GM18505 (cell line): ENCODE data around the gene TNFRSF13B.
"Not testable (repeated sequence)": the region's sequence is repeated elsewhere in the genome, so short reads cannot be mapped to it uniquely, and the experiment has no call there.

Experiments
- ATAC-seq: cut with Tn5 transposase; IDR thresholded peaks from one replicate; pipeline ENCODE4 v1.9.1; 2021; ENCODE audit not compliant: unreplicated experiment
- POLR2A ChIP-seq: IDR thresholded peaks from 4 replicates; pipeline ENCODE4 v1.6.1; 2011; ENCODE audit warnings: borderline replicate concordance; ENCODE audit not compliant: insufficient read depth, insufficient read length; ENCODE audit errors: extremely low read depth

TNFRSF13B gene

DNA sequence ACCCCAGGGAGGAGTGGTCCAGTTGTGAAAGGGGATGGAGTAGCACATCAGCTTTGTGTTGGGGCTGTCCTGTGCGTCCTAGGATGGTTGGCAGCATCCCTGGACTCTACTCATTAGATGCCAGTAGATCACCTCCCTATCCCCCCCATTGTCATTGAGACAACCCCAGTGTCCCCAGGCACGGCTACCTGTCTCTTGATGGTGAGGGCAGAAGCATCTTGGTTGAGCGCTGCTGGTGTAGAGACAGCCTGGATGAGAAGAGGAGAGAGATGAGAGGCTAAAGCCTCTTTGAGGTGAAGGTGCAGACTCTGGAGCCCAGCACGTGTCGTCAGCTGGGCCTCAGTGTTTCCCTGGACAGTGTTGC, 55.4 kb downstream of the TNFRSF13B start:
- no peak for TF ChIP-seq POLR2A
- no peak for ATAC-seq

DNA sequence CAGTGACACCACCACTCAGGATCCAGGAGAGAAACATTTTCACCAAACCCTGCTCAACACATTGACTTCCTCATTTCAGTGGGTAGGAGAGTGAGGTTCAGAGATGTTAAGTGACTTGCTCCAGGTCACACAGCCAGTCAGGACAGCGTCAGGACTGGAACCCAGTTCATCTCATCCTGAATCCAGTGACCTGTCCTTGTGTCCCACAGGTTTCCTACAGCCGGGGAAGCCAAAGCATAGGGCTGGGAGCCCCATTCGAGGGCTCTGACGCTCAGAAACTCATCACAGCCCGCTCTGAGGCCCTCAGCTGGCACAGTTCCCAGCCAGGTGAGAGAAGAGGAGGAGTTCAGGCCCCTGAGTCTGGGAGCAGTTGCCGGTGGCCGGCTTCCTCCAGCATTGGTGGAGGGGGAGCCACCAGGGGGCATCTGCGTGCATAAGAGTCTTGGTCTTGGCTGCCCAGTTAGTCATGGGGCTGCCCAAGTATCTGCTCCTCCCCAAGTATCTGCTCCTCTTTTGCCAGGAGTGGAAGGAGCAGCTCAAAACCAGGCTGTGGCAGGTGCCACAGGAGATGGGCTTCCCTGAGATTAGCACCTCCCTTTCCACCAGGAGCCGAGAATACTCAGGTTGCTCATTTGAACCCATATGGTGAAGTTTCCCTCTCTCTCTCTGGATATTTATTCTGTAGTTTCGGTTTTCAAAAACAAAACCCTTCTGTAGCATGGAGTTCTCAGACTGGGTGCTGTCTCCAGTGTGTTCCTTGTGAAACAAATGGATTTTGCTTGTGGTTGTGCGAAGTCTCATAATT, 56.0 kb downstream of the TNFRSF13B start:
- TF ChIP-seq POLR2A = no peak
- no peak for ATAC-seq

DNA sequence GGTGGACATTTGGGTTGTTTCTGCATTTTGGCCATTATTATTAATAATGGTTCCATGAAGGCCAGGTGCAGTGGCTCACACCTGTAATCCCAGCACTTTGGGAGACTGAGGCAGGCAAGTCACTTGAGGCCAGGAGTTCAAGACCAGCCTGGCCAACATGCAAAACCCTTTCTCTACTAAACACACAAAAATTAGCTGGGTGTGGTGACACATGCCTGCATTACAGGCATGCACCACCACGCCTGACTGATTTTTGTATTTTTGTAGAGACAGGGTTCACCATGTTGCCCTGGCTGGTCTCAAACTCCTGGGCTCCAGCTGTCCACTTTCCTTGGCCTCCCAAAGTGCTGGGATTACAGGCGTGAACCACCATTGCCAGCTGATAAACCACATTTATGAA, 58.5 kb downstream of the TNFRSF13B start:
- ATAC-seq = no peak
- TF ChIP-seq POLR2A = no peak

DNA sequence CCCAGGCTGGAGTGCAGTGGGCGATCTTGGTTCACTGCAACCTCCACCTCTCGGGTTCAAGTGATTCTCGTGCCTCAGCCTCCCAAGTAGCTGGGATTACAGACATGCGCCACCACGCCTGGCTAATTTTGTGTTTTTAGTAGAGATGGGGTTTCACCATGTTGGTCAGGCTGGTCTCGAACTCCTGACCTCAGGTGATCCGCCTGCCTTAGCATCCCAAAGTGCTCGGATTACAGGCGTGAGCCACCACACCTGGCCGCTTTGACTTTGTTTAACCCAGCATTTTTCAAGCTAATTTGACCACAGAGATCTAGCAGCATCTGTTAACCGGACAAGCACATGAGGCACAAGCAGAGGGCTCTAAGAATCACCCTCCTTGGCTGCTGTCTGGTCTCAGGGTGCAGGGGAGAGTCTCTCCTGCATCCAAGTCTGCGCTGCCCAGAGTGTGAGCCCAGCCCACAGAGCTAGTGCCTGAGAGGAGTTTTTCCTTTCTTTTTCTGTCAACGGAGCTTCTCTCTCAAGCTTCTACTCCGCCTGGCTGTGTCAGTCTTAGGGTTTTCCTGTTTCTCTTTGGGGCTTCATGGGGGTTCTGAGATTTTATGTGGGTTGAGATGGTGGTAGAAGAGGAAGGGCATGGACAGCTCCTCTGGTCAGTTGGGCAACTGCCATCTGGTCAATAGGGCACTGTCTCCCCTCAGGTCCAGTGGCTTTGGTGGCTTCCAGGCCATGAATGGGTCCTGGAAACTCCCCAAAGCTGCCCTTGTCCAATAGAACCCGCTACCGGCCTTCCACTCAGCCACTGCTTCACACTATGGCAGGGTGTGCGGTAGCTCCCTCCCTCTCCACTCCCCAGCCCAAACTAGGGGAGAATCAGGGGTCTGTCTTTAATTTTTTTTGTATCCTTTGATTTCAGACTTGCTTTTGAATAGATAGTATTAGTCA, 59.6 kb downstream of the TNFRSF13B start:
- no peak for ATAC-seq
- TF ChIP-seq POLR2A = no peak

DNA sequence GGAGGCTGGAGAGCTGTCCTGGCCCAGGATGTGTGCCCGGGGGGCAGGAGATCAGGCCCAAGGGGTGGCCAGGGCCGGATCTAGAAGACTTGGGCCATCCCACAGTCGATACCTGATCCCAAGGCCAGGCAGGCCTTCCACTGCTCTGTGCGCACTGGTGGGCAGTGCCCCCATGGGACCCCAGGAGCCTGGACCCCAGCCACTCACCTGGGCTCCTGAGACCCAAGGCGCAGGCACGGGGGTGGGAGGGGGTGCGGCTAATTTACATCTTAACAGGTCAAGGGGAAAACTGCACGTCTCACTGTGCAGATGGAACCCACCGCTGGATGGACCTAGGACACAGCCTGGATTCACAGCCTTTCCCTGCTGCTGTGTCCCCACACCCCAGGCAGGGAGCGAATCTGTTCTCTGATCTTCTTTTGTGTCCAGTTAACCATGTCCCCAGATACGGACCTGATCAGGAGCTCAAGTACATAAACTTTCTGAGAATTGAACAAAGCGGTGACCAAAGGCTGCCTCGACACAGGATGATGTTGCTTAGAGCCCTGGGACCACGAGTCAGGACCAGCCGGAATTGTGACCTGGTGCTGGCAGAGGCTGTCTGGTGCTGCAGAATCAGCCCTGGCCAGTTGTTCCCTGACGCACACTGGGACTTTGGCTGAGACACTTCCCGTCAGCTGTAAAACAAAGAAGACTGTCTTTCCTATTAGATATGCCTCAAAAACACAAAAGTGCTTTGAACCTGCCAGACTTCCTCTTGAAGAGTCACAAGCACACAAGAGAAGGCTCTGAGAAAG, 60.6 kb downstream of the TNFRSF13B start:
- no peak for ATAC-seq
- no peak for TF ChIP-seq POLR2A

DNA sequence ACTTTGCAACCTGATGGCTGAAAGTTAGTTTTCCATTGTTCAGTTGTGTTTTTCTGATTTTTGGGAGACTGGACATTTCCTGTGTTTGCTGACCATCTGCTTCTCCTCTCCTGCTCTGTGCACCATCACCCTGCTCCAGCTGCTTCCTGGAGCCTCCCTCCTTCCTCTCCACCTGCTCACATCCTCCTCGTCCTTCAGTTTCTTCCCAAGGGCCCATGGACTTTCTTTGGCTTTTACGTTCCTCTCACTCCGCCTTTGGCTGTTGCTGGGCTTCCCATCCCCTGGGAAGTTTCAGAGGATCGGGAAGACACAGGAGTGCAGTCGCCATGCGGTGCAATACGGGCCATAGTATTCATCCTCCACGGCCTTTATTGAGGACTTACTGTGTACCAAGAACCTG, 61.6 kb downstream of the TNFRSF13B start:
- no peak for TF ChIP-seq POLR2A
- no peak for ATAC-seq

DNA sequence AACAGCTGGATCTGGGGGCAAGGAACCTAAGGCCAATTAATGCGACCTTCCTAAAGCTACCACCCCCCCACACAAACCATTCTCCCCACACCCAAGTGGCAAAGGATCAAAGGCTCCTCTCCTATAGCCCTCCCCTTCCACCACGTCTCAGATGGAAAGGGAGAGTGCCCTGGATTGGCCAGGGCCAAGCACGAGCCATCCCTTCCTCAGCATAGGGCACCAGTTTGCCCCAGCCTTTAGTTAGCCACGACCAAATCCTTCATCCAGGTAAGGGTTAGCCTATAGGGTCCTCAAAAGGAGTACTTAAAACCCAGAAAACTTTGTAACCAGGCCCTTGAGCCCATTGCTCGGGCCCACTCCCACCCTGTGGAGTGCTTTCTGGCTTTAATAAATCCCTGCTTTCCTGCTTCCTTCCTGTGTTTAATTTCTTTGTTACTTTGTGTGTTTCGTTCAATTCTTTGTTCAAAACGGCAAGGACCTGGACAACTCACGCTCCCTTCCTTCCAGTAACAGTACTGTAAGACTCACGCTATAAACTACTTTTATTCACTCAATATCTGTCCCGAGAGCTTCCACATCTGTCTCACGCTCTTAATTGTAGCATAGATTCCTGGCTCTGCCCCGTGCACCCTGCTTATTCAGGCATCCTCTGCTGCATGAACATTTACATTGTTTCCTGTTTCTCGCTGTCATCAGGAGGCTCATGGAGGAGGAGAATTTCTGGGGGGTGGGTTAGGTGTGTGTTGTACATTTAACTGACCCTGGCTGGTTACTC, 62.3 kb downstream of the TNFRSF13B start:
- no peak for TF ChIP-seq POLR2A
- ATAC-seq = no peak

DNA sequence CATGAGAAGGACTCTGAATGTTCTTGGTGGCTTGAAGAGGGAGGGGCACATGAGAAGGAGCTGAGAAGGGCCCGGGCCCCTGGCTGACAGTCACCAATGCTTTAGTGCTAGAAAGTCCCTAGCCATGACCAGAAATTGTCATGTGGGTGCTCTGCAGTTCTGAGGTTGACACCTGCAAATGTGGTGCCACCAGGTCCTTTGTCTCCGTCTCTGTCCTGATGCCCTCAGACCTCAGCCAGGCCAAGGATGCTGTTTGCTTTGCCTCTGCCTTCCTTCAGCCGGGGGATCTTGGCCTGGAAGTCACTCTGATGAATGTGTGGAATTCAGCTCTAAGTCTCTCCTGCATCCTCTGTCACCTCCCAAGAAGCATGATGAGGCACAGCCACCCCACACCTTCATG, 63.6 kb downstream of the TNFRSF13B start:
- ATAC-seq = no peak
- no peak for TF ChIP-seq POLR2A

DNA sequence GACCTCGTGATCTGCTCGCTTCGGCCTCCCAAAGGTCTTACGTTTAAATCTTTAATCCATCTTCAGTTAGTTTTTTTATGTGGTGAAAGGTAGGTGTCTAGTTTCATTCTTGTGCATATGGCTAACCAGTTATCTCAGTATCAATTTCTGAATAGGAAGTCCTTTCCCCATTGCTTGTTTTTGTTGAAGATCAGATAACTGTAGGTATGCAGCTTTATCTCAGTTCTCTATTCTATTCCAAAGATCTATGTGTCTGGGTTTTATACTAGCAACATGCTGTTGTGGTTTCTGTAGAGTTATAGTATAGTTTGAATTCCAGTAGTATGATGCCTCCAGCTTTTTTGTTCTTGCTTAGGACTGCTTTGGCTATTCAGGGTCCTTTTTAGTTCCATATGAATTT, 65.2 kb downstream of the TNFRSF13B start:
- TF ChIP-seq POLR2A = no peak
- no peak for ATAC-seq

DNA sequence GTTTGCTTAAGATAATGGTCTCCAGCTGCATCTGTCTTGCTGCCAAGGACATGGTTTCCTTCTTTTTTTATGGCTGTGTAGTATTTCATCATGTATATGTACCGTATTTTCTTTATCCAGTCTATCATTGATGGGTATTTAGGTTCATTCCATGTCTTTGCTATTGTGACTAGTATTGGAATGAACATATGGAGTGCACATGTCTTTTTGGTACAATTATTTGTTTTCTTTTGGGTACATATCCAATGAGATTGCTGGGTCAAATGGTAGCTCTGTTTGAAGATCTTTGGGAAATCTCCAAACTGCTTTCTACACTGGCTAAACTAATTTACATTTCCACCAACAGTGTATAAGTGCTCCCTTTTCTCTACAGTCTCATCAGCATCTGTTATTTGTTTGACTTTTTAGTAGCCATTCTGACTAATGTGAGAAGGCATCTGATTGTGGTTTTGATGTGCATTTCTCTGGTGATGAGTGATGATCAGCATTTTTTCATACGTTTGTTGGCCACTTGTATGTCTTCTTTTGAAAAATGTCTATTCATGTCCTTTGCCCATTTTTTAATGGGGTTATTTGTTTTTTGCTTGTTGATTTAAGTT, 66.2 kb downstream of the TNFRSF13B start:
- ATAC-seq = no peak
- no peak for TF ChIP-seq POLR2A

DNA sequence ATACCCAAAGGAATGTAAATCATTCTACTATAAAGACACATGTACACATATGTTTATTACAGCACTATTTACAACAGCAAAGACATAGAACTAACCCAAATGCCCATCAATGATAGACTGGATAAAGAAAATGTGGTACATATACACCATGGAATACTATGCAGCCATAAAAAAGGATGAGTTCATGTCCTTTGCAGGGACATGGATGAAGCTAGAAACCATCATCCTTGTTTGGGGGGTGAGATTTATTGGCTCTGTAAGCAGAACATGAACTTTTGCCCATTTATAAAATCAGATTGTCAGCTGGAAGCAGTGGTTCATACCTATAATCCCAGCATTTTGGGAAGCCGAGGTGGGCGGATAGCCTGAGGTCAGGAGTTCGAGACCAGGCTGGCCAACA, 68.8 kb downstream of the TNFRSF13B start:
- not testable (repeated sequence) for ATAC-seq

DNA sequence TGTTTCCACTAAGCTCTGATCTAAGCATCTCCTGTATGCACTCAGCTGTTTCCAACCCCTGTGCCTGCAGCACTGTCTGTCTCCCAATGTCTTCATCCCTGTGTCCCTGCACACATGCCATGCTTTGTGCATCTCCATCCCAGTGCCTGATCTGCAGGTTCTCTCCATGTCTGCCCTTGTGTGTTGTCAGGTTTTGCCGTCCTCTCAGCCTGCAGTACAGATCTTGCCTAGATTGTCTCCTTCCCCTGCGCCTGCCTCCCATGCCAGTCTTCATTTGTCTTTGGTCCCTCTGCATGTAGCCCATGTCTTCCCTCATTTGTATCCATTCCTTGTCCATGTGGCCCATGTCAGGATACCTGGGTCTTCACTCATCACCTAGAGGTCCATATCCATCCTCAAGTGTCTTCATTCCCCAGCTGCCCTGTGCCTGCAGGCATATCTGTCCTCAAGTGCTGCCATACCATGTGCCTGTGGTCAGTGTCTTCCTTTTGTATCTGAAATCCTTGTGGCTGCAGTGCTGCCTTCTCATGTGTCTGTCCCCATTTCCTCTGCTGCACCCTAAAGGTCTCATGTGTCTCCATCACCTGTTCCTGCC, 71.5 kb downstream of the TNFRSF13B start:
- no peak for ATAC-seq
- no peak for TF ChIP-seq POLR2A

DNA sequence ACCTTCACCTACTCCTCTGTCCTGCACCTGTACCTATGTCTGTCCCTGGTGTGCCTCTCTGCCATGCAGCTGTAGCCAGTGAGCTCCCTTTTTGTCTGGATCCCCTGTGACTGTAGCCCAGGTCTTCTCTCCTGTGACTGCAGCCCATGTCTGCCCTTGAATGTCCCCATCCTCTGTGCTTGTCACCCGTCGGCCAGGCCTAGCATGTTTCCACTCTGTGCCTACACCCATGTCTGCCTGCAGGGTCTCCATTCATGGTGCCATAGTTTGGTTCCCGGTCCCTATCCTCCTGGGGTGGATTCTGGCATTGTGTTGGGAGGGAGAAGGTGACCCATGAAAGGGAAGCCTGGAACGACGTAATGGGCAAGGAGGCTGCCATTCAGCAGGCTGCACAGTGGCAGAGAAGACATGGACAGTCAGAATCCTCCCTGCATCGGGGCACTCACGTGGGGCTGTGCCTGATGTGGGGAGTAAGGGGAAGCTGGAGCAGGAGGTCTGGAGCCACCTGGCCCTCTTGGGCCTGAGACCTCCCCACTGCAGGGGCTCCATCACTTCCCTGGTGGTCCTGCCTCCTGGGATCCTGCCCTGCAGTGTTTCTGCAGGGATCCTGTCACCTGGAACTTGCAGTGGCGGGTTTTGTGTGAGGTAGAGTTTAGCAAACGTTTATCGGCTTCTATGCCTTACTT, 74.6 kb downstream of the TNFRSF13B start:
- not testable (repeated sequence) for ATAC-seq

DNA sequence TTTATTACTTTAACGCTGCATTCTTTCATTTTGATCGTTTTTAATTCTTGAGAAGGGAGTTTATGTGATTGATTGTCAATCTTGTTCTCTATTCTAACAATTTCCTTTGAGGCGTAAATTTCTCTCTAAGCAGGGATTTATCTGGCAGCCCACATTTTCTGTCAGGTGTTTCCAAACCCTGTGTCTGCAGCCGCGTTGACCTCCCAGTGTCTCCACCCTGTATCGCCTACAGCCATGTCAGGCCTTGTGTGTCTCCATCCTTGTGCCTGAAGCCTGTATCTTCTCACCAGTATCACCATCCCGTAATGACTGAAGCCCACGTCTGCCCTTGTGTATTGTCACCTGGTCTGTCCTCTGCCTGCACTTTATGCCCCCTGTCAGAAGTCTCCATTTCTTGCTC, 75.7 kb downstream of the TNFRSF13B start:
- not testable (repeated sequence) for ATAC-seq

DNA sequence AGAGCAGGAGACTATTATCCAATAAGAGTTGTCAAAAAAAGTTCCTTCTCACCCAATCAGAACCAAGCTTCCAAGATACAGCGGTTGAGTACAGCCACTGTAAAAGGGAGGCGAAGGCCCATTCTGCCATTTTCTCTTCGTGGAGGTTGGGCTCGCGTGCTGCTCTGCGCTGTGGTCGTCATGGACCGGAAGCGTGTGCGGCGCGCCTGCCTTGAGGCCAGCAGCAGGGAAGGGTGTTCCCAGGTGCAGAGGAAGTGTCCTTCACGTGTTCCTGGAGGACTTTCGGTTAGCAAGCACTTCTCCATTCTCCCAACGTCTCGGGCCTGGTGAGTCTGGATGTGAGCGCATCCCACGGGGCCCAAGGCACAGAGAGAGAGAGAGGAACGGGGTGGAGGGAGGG, 78.4 kb downstream of the TNFRSF13B start:
- not testable (repeated sequence) for ATAC-seq

DNA sequence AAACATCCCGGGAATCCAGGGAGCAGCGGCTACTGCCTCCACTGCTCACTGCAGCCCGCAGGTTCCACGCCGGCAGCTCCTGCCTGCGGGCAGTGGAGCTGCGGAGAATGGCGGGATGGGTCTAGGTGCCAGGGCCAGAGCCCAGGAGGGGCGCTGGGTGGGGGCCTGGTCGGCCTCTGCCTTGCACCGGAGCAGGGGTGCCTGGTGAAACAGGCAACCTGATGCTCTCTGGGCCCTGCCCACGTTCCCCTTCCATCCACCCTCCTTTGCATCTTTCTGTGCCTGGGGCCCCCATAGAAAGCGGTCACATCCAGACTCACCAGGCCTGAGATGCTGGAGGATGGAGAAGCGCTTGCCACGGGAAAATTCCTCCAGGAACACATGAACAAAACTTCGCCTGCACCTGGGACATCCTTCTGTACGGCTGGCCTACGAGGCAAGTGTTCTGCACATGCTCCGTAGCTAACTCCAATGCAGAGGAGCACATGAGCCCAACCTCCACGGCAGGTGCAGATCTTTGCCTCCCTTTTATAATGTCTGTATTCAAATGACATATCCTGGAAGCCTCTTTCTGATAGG, 79.0 kb downstream of the TNFRSF13B start:
- not testable (repeated sequence) for ATAC-seq
